OCI-LY1 (cell line): ENCODE data around the gene P2RX6.

Experiments
- H2AFZ ChIP-seq: fragments of 200-600 bp; sonication (generic), shearing (Covaris generic); 2 replicates; pipeline ENCODE4 v1.6.0; 2014; ENCODE audit warnings: antibody characterized with exemption, mild to moderate bottlenecking, low read length
- H3F3A ChIP-seq: fragments of 200-600 bp; sonication (generic), shearing (Covaris generic); 2 replicates; pipeline ENCODE4 v1.6.0; 2014; ENCODE audit warnings: mild to moderate bottlenecking, antibody characterized with exemption, low read length, moderate library complexity; ENCODE audit not compliant: insufficient read depth
- H3K27ac ChIP-seq: fragments of 200-600 bp; sonication (generic); 2 replicates; pipeline ENCODE4 v1.5.1; 2014; ENCODE audit warnings: low read length, mixed run types, mild to moderate bottlenecking, low read depth; ENCODE audit not compliant: poor library complexity, severe bottlenecking
- H3K27me3 ChIP-seq: fragments of 200-600 bp; sonication (generic); 2 replicates; pipeline ENCODE4 v1.6.0; 2014; ENCODE audit warnings: antibody characterized with exemption, mild to moderate bottlenecking, low read length, moderate library complexity; ENCODE audit not compliant: insufficient read depth
- H3K36me3 ChIP-seq: fragments of 200-600 bp; sonication (generic); 2 replicates; pipeline ENCODE4 v1.6.1; 2014; ENCODE audit warnings: mild to moderate bottlenecking, antibody characterized with exemption, low read length, moderate library complexity, mixed read lengths; ENCODE audit not compliant: insufficient read depth
- H3K4me1 ChIP-seq: fragments of 200-600 bp; sonication (generic); 2 replicates; pipeline ENCODE4 v1.5.1; 2014; ENCODE audit warnings: mild to moderate bottlenecking, low read length, moderate library complexity; ENCODE audit not compliant: insufficient read depth, severe bottlenecking
- H3K4me2 ChIP-seq: fragments of 200-600 bp; sonication (generic), shearing (Covaris generic); 2 replicates; pipeline ENCODE4 v1.6.1; 2014; ENCODE audit warnings: low read length
- H3K4me3 ChIP-seq: fragments of 200-600 bp; sonication (generic); 2 replicates; pipeline ENCODE4 v1.5.1; 2014; ENCODE audit warnings: low read length, low read depth, mild to moderate bottlenecking, mixed read lengths; ENCODE audit not compliant: poor library complexity, severe bottlenecking
- H3K79me2 ChIP-seq: fragments of 200-600 bp; shearing (Covaris generic); 2 replicates; pipeline ENCODE4 v1.6.1; 2016; ENCODE audit warnings: mixed run types, low read length, mixed read lengths; ENCODE audit not compliant: insufficient read depth
- H3K9ac ChIP-seq: fragments of 200-600 bp; sonication (generic), shearing (Covaris generic); 2 replicates; pipeline ENCODE4 v1.6.1; 2014; ENCODE audit warnings: mild to moderate bottlenecking, low read length, mixed read lengths
- H3K9me2 ChIP-seq: fragments of 200-600 bp; sonication (generic), shearing (Covaris generic); 2 replicates; pipeline ENCODE4 v1.6.1; 2014; ENCODE audit warnings: low read depth, mild to moderate bottlenecking, low read length, mixed read lengths
- H3K9me3 ChIP-seq: fragments of 200-600 bp; shearing (Covaris generic); 2 replicates; pipeline ENCODE4 v1.6.1; 2014; ENCODE audit warnings: low read length, mixed read lengths
- H4K20me1 ChIP-seq: fragments of 200-600 bp; sonication (generic), shearing (Covaris generic); 2 replicates; pipeline ENCODE4 v1.6.0; 2016; ENCODE audit warnings: mild to moderate bottlenecking, low read length; ENCODE audit not compliant: insufficient read depth
- EZH2 ChIP-seq: fragments of 200-600 bp; sonication (generic), shearing (Covaris generic); IDR thresholded peaks from 2 replicates; pipeline ENCODE4 v1.8.0; 2017; ENCODE audit warnings: borderline replicate concordance, mixed run types, mild to moderate bottlenecking, antibody characterized with exemption, low read length, moderate library complexity, mixed read lengths
- TF ChIP-seq, protein P1 (sequence below): fragments of 200-600 bp; sonication (generic), shearing (Covaris generic); IDR thresholded peaks from 2 replicates; pipeline ENCODE4 v1.5.1; 2017; ENCODE audit warnings: mild to moderate bottlenecking, antibody characterized with exemption, low read length, moderate library complexity, mixed read lengths

Gene P2RX6

DNA sequence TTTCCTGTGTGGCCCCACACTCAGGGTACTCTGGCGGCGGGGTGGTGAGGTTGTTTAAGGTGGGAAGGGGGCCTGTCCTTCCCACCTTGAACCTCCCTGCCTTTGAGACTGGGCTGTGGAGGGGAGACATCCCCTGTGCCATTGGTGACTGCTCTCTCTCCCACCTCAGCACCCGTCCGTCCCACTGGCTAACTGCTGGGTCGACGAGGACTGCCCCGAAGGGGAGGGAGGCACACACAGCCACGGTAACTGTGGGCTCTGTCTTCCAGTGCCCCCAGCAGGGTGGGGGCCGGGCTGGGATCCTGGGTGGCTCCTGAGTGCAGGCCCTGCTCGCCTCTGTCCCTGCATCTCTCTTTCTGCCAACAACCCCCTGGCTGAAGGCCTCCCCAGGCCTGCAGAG, 7.5 kb downstream of the P2RX6 start:
- Histone ChIP-seq H3K9me3 (no peaks in the 10 kb centered on the region), H4K20me1 (no peaks in the 10 kb centered on the region), H2AFZ (no peak overlapping the region), H3K4me1 (no peaks in the 10 kb centered on the region), H3F3A (no peaks in the 10 kb centered on the region), H3K79me2 (no peaks in the 10 kb centered on the region), H3K27me3 (peaks cover 4% of the 10 kb centered on the region; the same call in 1 of the 2 replicates), H3K9ac (no peak overlapping the region), H3K4me3 (no peak overlapping the region), H3K4me2 (no peak overlapping the region), H3K9me2 (no peaks in the 10 kb centered on the region), H3K27ac (no peak overlapping the region), H3K36me3 (no peaks in the 10 kb centered on the region; the same call in 1 of the 2 replicates)
- TF ChIP-seq, protein P1, sequence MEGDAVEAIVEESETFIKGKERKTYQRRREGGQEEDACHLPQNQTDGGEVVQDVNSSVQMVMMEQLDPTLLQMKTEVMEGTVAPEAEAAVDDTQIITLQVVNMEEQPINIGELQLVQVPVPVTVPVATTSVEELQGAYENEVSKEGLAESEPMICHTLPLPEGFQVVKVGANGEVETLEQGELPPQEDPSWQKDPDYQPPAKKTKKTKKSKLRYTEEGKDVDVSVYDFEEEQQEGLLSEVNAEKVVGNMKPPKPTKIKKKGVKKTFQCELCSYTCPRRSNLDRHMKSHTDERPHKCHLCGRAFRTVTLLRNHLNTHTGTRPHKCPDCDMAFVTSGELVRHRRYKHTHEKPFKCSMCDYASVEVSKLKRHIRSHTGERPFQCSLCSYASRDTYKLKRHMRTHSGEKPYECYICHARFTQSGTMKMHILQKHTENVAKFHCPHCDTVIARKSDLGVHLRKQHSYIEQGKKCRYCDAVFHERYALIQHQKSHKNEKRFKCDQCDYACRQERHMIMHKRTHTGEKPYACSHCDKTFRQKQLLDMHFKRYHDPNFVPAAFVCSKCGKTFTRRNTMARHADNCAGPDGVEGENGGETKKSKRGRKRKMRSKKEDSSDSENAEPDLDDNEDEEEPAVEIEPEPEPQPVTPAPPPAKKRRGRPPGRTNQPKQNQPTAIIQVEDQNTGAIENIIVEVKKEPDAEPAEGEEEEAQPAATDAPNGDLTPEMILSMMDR = no peak
- TF ChIP-seq EZH2 = no peak

DNA sequence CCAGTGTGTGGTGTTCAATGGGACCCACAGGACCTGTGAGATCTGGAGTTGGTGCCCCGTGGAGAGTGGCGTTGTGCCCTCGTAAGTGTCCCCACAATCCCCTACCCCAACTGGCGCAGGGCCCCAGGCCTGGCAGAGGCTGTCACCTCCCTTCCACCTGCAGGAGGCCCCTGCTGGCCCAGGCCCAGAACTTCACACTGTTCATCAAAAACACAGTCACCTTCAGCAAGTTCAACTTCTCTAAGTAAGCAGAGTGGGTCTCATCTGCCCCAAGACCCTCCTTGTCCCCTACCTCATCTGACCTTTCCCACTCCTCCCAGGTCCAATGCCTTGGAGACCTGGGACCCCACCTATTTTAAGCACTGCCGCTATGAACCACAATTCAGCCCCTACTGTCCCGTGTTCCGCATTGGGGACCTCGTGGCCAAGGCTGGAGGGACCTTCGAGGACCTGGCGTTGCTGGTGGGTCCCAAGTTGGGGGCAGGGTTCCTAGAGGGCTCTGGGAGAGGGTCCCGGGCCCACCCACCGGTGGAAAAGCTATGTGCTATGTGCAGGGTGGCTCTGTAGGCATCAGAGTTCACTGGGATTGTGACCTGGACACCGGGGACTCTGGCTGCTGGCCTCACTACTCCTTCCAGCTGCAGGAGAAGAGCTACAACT, 8.1 kb downstream of the P2RX6 start:
- no peak overlapping the region for H3K4me2 ChIP-seq
- no peaks in the 10 kb centered on the region for H3K79me2 ChIP-seq
- no peak overlapping the region for H3K9ac ChIP-seq
- H3K27ac ChIP-seq = no peak overlapping the region
- peaks cover 4% of the 10 kb centered on the region; the same call in 1 of the 2 replicates for H3K27me3 ChIP-seq
- TF ChIP-seq EZH2 = no peak
- TF ChIP-seq, protein P1 = peak; percentile 25; the same call in 1 of the 2 replicates
- H4K20me1 ChIP-seq = no peaks in the 10 kb centered on the region
- H3K9me2 ChIP-seq = no peaks in the 10 kb centered on the region
- no peaks in the 10 kb centered on the region for H3K9me3 ChIP-seq
- H2AFZ ChIP-seq = no peak overlapping the region
- H3K4me3 ChIP-seq = no peak overlapping the region
- no peaks in the 10 kb centered on the region; the same call in 1 of the 2 replicates for H3K36me3 ChIP-seq
- H3F3A ChIP-seq = no peaks in the 10 kb centered on the region
- no peaks in the 10 kb centered on the region for H3K4me1 ChIP-seq

DNA sequence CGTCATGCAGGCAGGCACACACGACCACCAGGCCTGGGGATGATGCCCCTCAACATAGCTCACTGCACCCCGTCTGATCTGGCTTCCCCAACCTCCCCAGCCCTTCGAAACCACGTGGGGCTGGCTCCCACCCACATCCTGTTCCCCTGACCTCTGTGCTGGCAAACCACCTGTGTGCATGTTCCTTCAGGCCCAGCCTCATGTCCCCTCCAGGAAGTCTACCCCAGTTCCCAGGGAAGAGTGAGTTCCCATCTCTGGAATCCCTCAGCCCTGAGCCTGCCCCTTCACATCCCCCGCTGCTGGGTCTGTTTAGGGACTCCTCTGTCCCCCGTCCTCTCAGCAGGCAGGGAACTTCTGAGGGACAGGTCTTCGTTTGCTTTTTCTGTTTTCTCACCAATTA, 10.3 kb downstream of the P2RX6 start:
- Histone ChIP-seq H3F3A (no peaks in the 10 kb centered on the region), H4K20me1 (no peaks in the 10 kb centered on the region), H3K4me2 (no peak overlapping the region), H3K9ac (no peak overlapping the region), H3K9me3 (no peaks in the 10 kb centered on the region), H3K27me3 (peaks cover 4% of the 10 kb centered on the region; the same call in 1 of the 2 replicates), H3K36me3 (no peaks in the 10 kb centered on the region), H3K9me2 (no peaks in the 10 kb centered on the region), H3K79me2 (no peaks in the 10 kb centered on the region), H3K4me1 (no peaks in the 10 kb centered on the region), H3K4me3 (no peak overlapping the region), H2AFZ (no peak overlapping the region), H3K27ac (no peak overlapping the region)
- TF ChIP-seq, protein P1 = no peak
- no peak for TF ChIP-seq EZH2
